HepG2 (cell line): ENCODE results near the gene SFXN2. TPM values are rescaled to one million over a fixed set of nuclear protein-coding genes. Genes with fewer than 3 reads are reported as not detected.

ENCODE experiments used
- ATAC-seq: fragments of 200-7000 bp; cut with Tn5 transposase; 3 replicates; pipeline ENCODE4 v1.9.1; 2020; ENCODE audit warnings: mild to moderate bottlenecking, moderate library complexity
- BruUV-seq: library from RNA; stranded (reverse); fragments of 400-500 nt; replicated peaks from 2 replicates; lab custom pipeline; 2021; lab: Mats Ljungman, UMichigan
- CTCF ChIA-PET: fragments of 300-600 bp; formaldehyde crosslinking; extraction: SDS; loops from one replicate; lab custom pipeline; 2021; ENCODE audit warnings: low total read pairs, inconsistent platforms, low intra/inter-chr PET ratio; lab: Yijun Ruan, JAX
- POLR2A ChIA-PET: fragments of 350-600 bp; sonication (Branson Sonifier 250); formaldehyde crosslinking; loops from one replicate; lab custom pipeline; 2020; ENCODE audit warnings: antibody characterized with exemption, inconsistent platforms; lab: Yijun Ruan, JAX
- DNase-seq: peaks from one replicate; pipeline ENCODE4 v3.0.0-alpha.2; 2015; ENCODE audit warnings: low spot score
- FAIRE-seq: peaks from 3 replicates; lab custom pipeline; 2011; peaks lifted over from hg19 to GRCh38; lab: Jason Lieb, UNC
- H2AFZ ChIP-seq: one replicate; pipeline ENCODE4 v1.6.1; 2011; ENCODE audit warnings: low read length, inconsistent platforms
- H3K27ac ChIP-seq: fragments of 300-600 bp; 3 replicates; pipeline ENCODE4 v1.8.0; 2011; ENCODE audit warnings: mixed run types, mild to moderate bottlenecking, mixed read lengths, low read length, inconsistent platforms; ENCODE audit not compliant: insufficient read depth; ENCODE audit errors: extremely low read length
- H3K27me3 ChIP-seq, 2 experiments: fragments of 200-600 bp in 1 of 2; 2 replicates in 1 of 2; 3 replicates in 1 of 2; pipeline versions ENCODE4 v1.6.0 to v1.8.0; 2011; ENCODE audit warnings: low read length in 2 of 2, mild to moderate bottlenecking in 2 of 2, moderate library complexity in 2 of 2, inconsistent platforms in 1 of 2; ENCODE audit not compliant: insufficient read depth in 2 of 2, control insufficient read depth in 1 of 2
- H3K36me3 ChIP-seq, 2 experiments: fragments of 200-600 bp in 1 of 2; replicated peaks in 1 of 2; 2 replicates in 1 of 2; 3 replicates in 1 of 2; pipeline versions ENCODE4 v1.5.1 to v1.8.0; 2011; ENCODE audit warnings: low read length in 2 of 2, inconsistent platforms in 1 of 2; ENCODE audit not compliant: insufficient read depth in 2 of 2, control insufficient read depth in 1 of 2
- H3K4me1 ChIP-seq: 2 replicates; pipeline ENCODE4 v1.5.1; 2012; ENCODE audit warnings: low read length, inconsistent platforms; ENCODE audit not compliant: insufficient read depth
- H3K4me2 ChIP-seq: 2 replicates; pipeline ENCODE4 v1.6.0; 2011; ENCODE audit warnings: low read depth, low read length, inconsistent platforms
- H3K4me3 ChIP-seq, 3 experiments: fragments of 200-600 bp in 1 of 3; sonication (generic), shearing (Covaris generic) in 1 of 3; replicated peaks in 1 of 3; 2 replicates each; pipeline ENCODE4 v1.5.1; 2011 to 2016; ENCODE audit warnings: low read length in 3 of 3, inconsistent platforms in 2 of 3, low read depth in 2 of 3, mild to moderate bottlenecking in 2 of 3, control low read depth in 1 of 3, mixed read lengths in 1 of 3; ENCODE audit not compliant: insufficient read depth in 1 of 3
- H3K79me2 ChIP-seq: one replicate; pipeline ENCODE4 v1.6.1; 2011; ENCODE audit warnings: low read length, inconsistent platforms; ENCODE audit not compliant: insufficient read depth
- H3K9ac ChIP-seq: 2 replicates; pipeline ENCODE4 v1.6.0; 2011; ENCODE audit warnings: mild to moderate bottlenecking, low read depth, low read length, inconsistent platforms; ENCODE audit not compliant: insufficient read depth
- H3K9me3 ChIP-seq: 2 replicates; pipeline ENCODE4 v1.5.1; 2012; ENCODE audit warnings: mild to moderate bottlenecking, low read length
- H4K20me1 ChIP-seq: 2 replicates; pipeline ENCODE4 v1.6.0; 2011; ENCODE audit warnings: inconsistent platforms, mild to moderate bottlenecking, low read length, moderate library complexity; ENCODE audit not compliant: insufficient read depth
- CBX1 ChIP-seq: IDR thresholded peaks from one replicate; pipeline ENCODE4 v1.6.1; 2016; ENCODE audit warnings: antibody characterized with exemption, low read depth
- CREBL2 ChIP-seq: sonication (generic); formaldehyde crosslinking; IDR thresholded peaks from 2 replicates; pipeline ENCODE4 v1.8.1; 2023; ENCODE audit warnings: missing genetic modification reagents, mild to moderate bottlenecking, borderline replicate concordance
- DNMT3B ChIP-seq: conservative IDR thresholded peaks from 2 replicates; pipeline ENCODE4 v1.6.1; 2016; ENCODE audit warnings: missing biosample characterization, control low read depth
- DRAP1 ChIP-seq: IDR thresholded peaks from 2 replicates; pipeline ENCODE4 v1.6.1; 2016; ENCODE audit warnings: missing genetic modification reagents, missing compliant biosample characterization
- GATAD2A ChIP-seq: IDR thresholded peaks from 2 replicates; pipeline ENCODE4 v1.6.1; 2016
- HOXA9 ChIP-seq: sonication (generic); formaldehyde crosslinking; IDR thresholded peaks from 2 replicates; pipeline ENCODE4 v1.8.1; 2022; ENCODE audit warnings: missing genetic modification reagents, mild to moderate bottlenecking, moderate library complexity, borderline replicate concordance
- ISX ChIP-seq: sonication (generic); formaldehyde crosslinking; conservative IDR thresholded peaks from 2 replicates; pipeline ENCODE4 v1.5.0; 2020; ENCODE audit warnings: missing genetic modification reagents
- JUNB ChIP-seq: sonication (generic); formaldehyde crosslinking; IDR thresholded peaks from 2 replicates; pipeline ENCODE4 v1.8.0; 2022; ENCODE audit warnings: missing genetic modification reagents, mild to moderate bottlenecking, borderline replicate concordance
- KDM4B ChIP-seq: sonication (generic); formaldehyde crosslinking; IDR thresholded peaks from 2 replicates; pipeline ENCODE4 v1.4.0; 2020; ENCODE audit warnings: missing genetic modification reagents
- MZF1 ChIP-seq: sonication (generic); formaldehyde crosslinking; IDR thresholded peaks from 2 replicates; pipeline ENCODE4 v1.8.1; 2023; ENCODE audit warnings: mild to moderate bottlenecking, missing genetic modification reagents, borderline replicate concordance
- NCOA5 ChIP-seq: sonication (generic); formaldehyde crosslinking; IDR thresholded peaks from 2 replicates; pipeline ENCODE4 v1.4.0; 2020; ENCODE audit warnings: missing genetic modification reagents
- NR2C2 ChIP-seq: sonication (generic); formaldehyde crosslinking; IDR thresholded peaks from 2 replicates; pipeline ENCODE4 v1.4.0; 2020; ENCODE audit warnings: missing genetic modification reagents, mild to moderate bottlenecking, moderate library complexity, borderline replicate concordance
- PHF20 ChIP-seq: sonication (generic); formaldehyde crosslinking; IDR thresholded peaks from 2 replicates; pipeline ENCODE4 v1.5.0; 2020; ENCODE audit warnings: mild to moderate bottlenecking, missing genetic modification reagents
- RNF2 ChIP-seq: fragments of 450-650 bp; conservative IDR thresholded peaks from 2 replicates; pipeline ENCODE4 v1.6.1; 2016; ENCODE audit warnings: low read depth
- SOX6 ChIP-seq, 2 experiments: fragments of 450-650 bp in 1 of 2; sonication (generic) in 1 of 2; formaldehyde crosslinking in 1 of 2; IDR thresholded peaks; 2 replicates each; pipeline versions ENCODE4 v1.4.0 to v1.6.1; 2017 to 2020; ENCODE audit warnings: antibody characterized with exemption in 1 of 2, mild to moderate bottlenecking in 1 of 2, missing genetic modification reagents in 1 of 2
- ZFP90 ChIP-seq: sonication (generic); formaldehyde crosslinking; IDR thresholded peaks from 2 replicates; pipeline ENCODE4 v1.8.0; 2022; ENCODE audit warnings: missing genetic modification reagents, mild to moderate bottlenecking, inconsistent platforms, borderline replicate concordance
- ZNF124 ChIP-seq: sonication (generic); formaldehyde crosslinking; IDR thresholded peaks from 2 replicates; pipeline ENCODE4 v1.4.0; 2020; ENCODE audit warnings: missing genetic modification reagents
- ZNF276 ChIP-seq: sonication (generic); formaldehyde crosslinking; IDR thresholded peaks from 2 replicates; pipeline ENCODE4 v1.4.0; 2020; ENCODE audit warnings: mild to moderate bottlenecking, low read depth, missing genetic modification reagents
- ZNF33B ChIP-seq: sonication (generic); formaldehyde crosslinking; IDR thresholded peaks from 2 replicates; pipeline ENCODE4 v1.5.1; 2020; ENCODE audit warnings: mild to moderate bottlenecking, missing genetic modification reagents
- ZNF367 ChIP-seq: sonication (generic); formaldehyde crosslinking; IDR thresholded peaks from 2 replicates; pipeline ENCODE4 v1.4.0; 2020; ENCODE audit warnings: missing genetic modification reagents, borderline replicate concordance
- ZNF616 ChIP-seq: sonication (generic); formaldehyde crosslinking; IDR thresholded peaks from 2 replicates; pipeline ENCODE4 v1.5.0; 2020; ENCODE audit warnings: low read depth, mild to moderate bottlenecking, missing genetic modification reagents
- ZNF772 ChIP-seq: sonication (generic); formaldehyde crosslinking; IDR thresholded peaks from 2 replicates; pipeline ENCODE4 v1.5.0; 2020; ENCODE audit warnings: mild to moderate bottlenecking, missing genetic modification reagents
- ZNF784 ChIP-seq: sonication (generic); formaldehyde crosslinking; IDR thresholded peaks from 2 replicates; pipeline ENCODE4 v1.5.1; 2020; ENCODE audit warnings: missing genetic modification reagents, mild to moderate bottlenecking, borderline replicate concordance
- WGBS: methylation state at CpG from one replicate; pipeline ENCODE4 v1.1.6; 2017; ENCODE audit warnings: low lambda C conversion rate; 5-methylcytosine and 5-hydroxymethylcytosine counted together
- in situ Hi-C: cut with HindIII; loops from 2 replicates; pipeline ENCODE4 v1.10.0; 2017; ENCODE audit warnings: low pct_unique_long_range_greater_than_20kb; ENCODE audit not compliant: extremely low pct_ligation_motif_present
- intact Hi-C: fragments of 100-400 bp; cut with micrococcal nuclease; formaldehyde crosslinking; loops from one replicate; pipeline ENCODE4 v1.10.0; 2022; ENCODE audit not compliant: unreplicated experiment
- polyA plus RNA-seq, 8 experiments: library from polyadenylated mRNA; depleted of rRNA in 3 of 8; stranded (reverse) in 7 of 8; unstranded in 1 of 8; fragments of >200 nt; fragmentation: Illumina TruSeq in 4 of 8; extraction: Trizol in 4 of 8; gene quantifications; 2 replicates each; pipeline versions ENCODE4 v1.2.1 to v1.2.3, GENCODE V29; 2011 to 2016; ENCODE audit warnings: low read depth in 4 of 8, missing spikeins in 1 of 8, mixed read lengths in 1 of 8; ENCODE audit not compliant: insufficient read depth in 1 of 8
- total RNA-seq, 5 experiments: library from RNA; depleted of rRNA; stranded (reverse); fragments of >200 nt; fragmentation: Illumina TruSeq; extraction: Trizol; gene quantifications; 2 replicates each; pipeline ENCODE4 v1.2.3, GENCODE V29; 2016; ENCODE audit warnings: low read depth in 1 of 5

The SFXN2 gene
- total and polyA plus RNA-seq, 2 of the 13 experiments (the other 11 are each of a cell fraction or from before 2014, with no cell fraction given), result 12.8 to 21.1 TPM

GRCh38 chr10:102770792-102771191 lies 56.4 kb downstream of the SFXN2 start (continued):
- TF ChIP-seq GATAD2A (CRISPR knock-in tag), result peak; percentile 60; the same call in 1 of the 2 replicates
- TF ChIP-seq HOXA9 (CRISPR knock-in tag), result no peak
- TF ChIP-seq NR2C2, result no peak
- no peak for TF ChIP-seq SOX6 (IDR thresholded peaks at IDR 0.05)
- TF ChIP-seq SOX6 (CRISPR knock-in tag; IDR thresholded peaks at IDR 0.05), result peak; percentile 15; the same call in 1 of the 2 replicates

GRCh38 chr10:102773320-102773719 lies 58.9 kb downstream of the SFXN2 start:
- Histone ChIP-seq H3K4me2 (no peak overlapping the region), H3K27ac (no peak overlapping the region), H3K9me3 (no peaks in the 10 kb centered on the region), H4K20me1 (no peaks in the 10 kb centered on the region), H3K4me3 (no peak overlapping the region), H3K9ac (no peak overlapping the region), H3K27me3 (no peaks in the 10 kb centered on the region; a peak in 1 of 5 replicates), H3K79me2 (no peaks in the 10 kb centered on the region), H2AFZ (no peak overlapping the region), H3K36me3 (no peaks in the 10 kb centered on the region), H3K4me1 (peaks cover 70% of the 10 kb centered on the region)
- ChIA-PET CTCF (no interaction called here), POLR2A (no interaction called here)
- DNase-seq (no peak), FAIRE-seq (no peak), ATAC-seq (no peak)
- in situ Hi-C loops (no loop called here), intact Hi-C loops (no loop called here)
- no TSS peak for BruUV-seq
- TF ChIP-seq ZNF784 (CRISPR knock-in tag), result no peak
- TF ChIP-seq ZNF367 (CRISPR knock-in tag), result no peak
- no peak for TF ChIP-seq ZNF124 (CRISPR knock-in tag)
- no peak for TF ChIP-seq ZFP90 (CRISPR knock-in tag)
- TF ChIP-seq CBX1, result no peak
- no peak for TF ChIP-seq ZNF33B (CRISPR knock-in tag)
- TF ChIP-seq JUNB (CRISPR knock-in tag), result no peak
- no peak for TF ChIP-seq ZNF276 (CRISPR knock-in tag)
- no peak for TF ChIP-seq CREBL2
- no peak for TF ChIP-seq MZF1 (CRISPR knock-in tag)
- no peak for TF ChIP-seq NCOA5 (CRISPR knock-in tag)
- TF ChIP-seq DNMT3B (CRISPR knock-in tag), result no peak
- no peak for TF ChIP-seq ZNF616 (CRISPR knock-in tag)
- TF ChIP-seq RNF2, result no peak
- no peak for TF ChIP-seq KDM4B (CRISPR knock-in tag)
- no peak for TF ChIP-seq ZNF772 (CRISPR knock-in tag)
- no peak for TF ChIP-seq PHF20 (CRISPR knock-in tag)
- TF ChIP-seq DRAP1 (CRISPR knock-in tag), result no peak
- no peak for TF ChIP-seq ISX (CRISPR knock-in tag)
- WGBS, result 88% methylated on average over 1 of the region's 1 CpG
